Measurements from ENCODE around the gene TMEM186.
"Not testable (repeated sequence)": the region's sequence is repeated elsewhere in the genome, so short reads cannot be mapped to it uniquely, and the experiment has no call there.

Gene TMEM186

GRCh38 chr16:8807189-8807588, 9.8 kb upstream of the TMEM186 start:
- Histone ChIP-seq H3K36me3 (ENCODE audit: control insufficient read depth in 1 of 2, insufficient read depth in 2 of 2, low read length in 2 of 2) (peaks cover 69 to 85% of the 10 kb centered on the region in 2 donors), H3K27me3 (ENCODE audit: low read depth, low read length) (no peaks in the 10 kb centered on the region), H3K27ac (ENCODE audit: low read length) (no peak overlapping the region), H3K4me1 (ENCODE audit: control insufficient read depth in 1 of 2, insufficient read depth in 2 of 2, low read length in 2 of 2) (no peaks in the 10 kb centered on the region), H3K9me3 (ENCODE audit: control insufficient read depth in 1 of 2, low read length in 2 of 2) (no peaks in the 10 kb centered on the region), H3K4me3 (ENCODE audit: low read depth in 1 of 2, low read length in 2 of 2) (no peak overlapping the region)

DNA sequence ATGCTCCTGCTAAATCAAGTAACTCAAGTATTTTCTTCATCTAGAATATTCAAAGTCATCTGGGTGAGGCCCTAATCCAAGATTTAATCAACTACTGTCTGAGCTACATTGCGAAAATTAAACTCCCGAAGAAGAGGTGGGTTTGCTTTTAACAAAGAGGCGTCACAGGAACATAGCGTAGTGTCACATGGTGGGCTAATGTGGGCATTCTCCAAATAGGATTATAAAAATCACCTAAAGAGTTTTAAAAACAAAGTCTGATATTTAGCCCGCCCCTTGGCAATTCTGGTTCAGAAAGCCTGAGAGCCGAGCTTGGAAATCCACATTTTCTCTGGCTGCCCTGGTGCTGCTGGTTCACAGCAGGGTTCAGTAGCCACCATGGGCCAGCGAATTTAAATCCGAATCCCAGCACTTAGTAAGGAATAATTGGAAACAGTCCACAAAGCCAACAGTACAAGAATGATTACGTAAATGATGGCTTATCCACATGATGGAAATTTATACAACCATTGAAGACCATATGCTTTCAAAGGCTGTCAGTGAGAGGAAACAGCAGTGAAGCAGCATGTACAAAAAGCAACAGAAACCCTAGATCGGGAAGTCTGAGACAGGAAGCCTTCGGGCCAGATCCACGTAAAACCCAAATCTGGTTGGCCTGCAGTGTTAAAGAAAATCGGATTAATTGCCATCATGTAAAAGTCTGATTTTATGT, 9.0 kb upstream of the TMEM186 start:
- peaks cover 67 to 83% of the 10 kb centered on the region in 2 donors for H3K36me3 ChIP-seq (ENCODE audit: control insufficient read depth in 1 of 2, insufficient read depth in 2 of 2, low read length in 2 of 2)
- H3K27me3 ChIP-seq (ENCODE audit: low read depth, low read length) = no peaks in the 10 kb centered on the region
- no peak overlapping the region for H3K27ac ChIP-seq (ENCODE audit: low read length)
- no peaks in the 10 kb centered on the region for H3K4me1 ChIP-seq (ENCODE audit: control insufficient read depth in 1 of 2, insufficient read depth in 2 of 2, low read length in 2 of 2)
- H3K4me3 ChIP-seq (ENCODE audit: low read depth in 1 of 2, low read length in 2 of 2) = no peak overlapping the region
- H3K9me3 ChIP-seq (ENCODE audit: control insufficient read depth in 1 of 2, low read length in 2 of 2) = no peaks in the 10 kb centered on the region

DNA sequence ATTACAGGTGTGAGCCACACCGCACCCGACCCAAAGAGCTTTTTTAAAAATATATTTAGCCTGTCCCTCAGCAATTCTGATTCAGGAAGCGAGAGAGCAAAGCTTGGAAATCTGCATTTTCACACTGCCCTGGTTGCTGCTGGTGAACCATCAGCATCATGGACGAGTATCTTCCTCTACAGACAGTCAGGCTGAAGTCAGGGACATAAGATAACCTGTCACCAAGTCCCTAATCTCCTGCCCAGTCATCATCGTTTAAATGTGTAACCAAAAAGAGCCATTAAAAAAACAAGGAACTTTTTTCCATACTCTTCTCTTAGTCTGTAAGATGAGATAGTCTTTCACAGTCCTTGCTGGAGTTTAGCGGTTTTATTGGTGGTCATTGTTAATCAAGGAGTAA, 6.9 kb upstream of the TMEM186 start:
- H3K27ac ChIP-seq (ENCODE audit: low read length) = no peak overlapping the region
- H3K36me3 ChIP-seq (ENCODE audit: control insufficient read depth in 1 of 2, insufficient read depth in 2 of 2, low read length in 2 of 2) = peaks cover 57 to 65% of the 10 kb centered on the region in 2 donors

DNA sequence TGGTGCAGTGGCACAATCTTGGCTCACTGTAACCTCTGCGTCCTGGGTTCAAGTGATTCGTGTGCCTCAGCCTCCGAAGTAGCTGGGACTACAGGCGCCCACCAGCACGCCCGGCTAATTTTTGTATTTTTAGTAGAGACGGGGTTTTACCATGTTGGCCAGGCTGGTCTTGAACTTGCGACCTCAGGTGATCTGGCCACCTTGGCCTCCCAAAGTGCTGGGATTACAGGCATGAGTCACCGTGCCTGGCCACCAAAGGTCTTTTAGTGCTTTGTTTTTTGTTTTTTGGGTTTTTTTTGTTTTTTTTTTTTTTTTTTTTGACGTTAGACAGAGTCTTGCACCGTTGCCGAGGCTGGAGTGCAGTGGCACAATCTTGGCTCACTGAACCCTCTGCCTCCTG, 6.3 kb upstream of the TMEM186 start:
- not testable (repeated sequence) for H3K9me3 ChIP-seq (ENCODE audit: control insufficient read depth in 1 of 2, low read length in 2 of 2); H3K27me3 ChIP-seq (ENCODE audit: low read depth, low read length); H3K27ac ChIP-seq (ENCODE audit: low read length); H3K4me3 ChIP-seq (ENCODE audit: low read depth in 1 of 2, low read length in 2 of 2)
- H3K36me3 ChIP-seq (ENCODE audit: control insufficient read depth in 1 of 2, insufficient read depth in 2 of 2, low read length in 2 of 2) = peaks cover 51 to 59% of the 10 kb centered on the region in 2 donors
- peaks cover 7 to 15% of the 10 kb centered on the region in 2 donors for H3K4me1 ChIP-seq (ENCODE audit: control insufficient read depth in 1 of 2, insufficient read depth in 2 of 2, low read length in 2 of 2)

More for the DNA sequence above, 6.9 kb upstream of the TMEM186 start:
- Histone ChIP-seq H3K4me1 (ENCODE audit: control insufficient read depth in 1 of 2, insufficient read depth in 2 of 2, low read length in 2 of 2) (peaks cover 1 to 10% of the 10 kb centered on the region in 2 donors), H3K27me3 (ENCODE audit: low read depth, low read length) (no peaks in the 10 kb centered on the region), H3K4me3 (ENCODE audit: low read depth in 1 of 2, low read length in 2 of 2) (no peak overlapping the region), H3K9me3 (ENCODE audit: control insufficient read depth in 1 of 2, low read length in 2 of 2) (no peaks in the 10 kb centered on the region)

GRCh38 chr16:8801701-8802100, 4.3 kb upstream of the TMEM186 start:
- Histone ChIP-seq H3K4me3 (ENCODE audit: low read depth in 1 of 2, low read length in 2 of 2) (no peak overlapping the region), H3K27ac (ENCODE audit: low read length) (no peak overlapping the region), H3K27me3 (ENCODE audit: low read depth, low read length) (no peaks in the 10 kb centered on the region), H3K36me3 (ENCODE audit: control insufficient read depth in 1 of 2, insufficient read depth in 2 of 2, low read length in 2 of 2) (peaks cover 34 to 47% of the 10 kb centered on the region in 2 donors), H3K4me1 (ENCODE audit: control insufficient read depth in 1 of 2, insufficient read depth in 2 of 2, low read length in 2 of 2) (peaks cover 13 to 26% of the 10 kb centered on the region in 2 donors), H3K9me3 (ENCODE audit: control insufficient read depth in 1 of 2, low read length in 2 of 2) (no peaks in the 10 kb centered on the region)

GRCh38 chr16:8798535-8799157, 1.2 kb upstream of the TMEM186 start:
- peaks cover 20 to 40% of the 10 kb centered on the region in 2 donors for H3K4me1 ChIP-seq (ENCODE audit: control insufficient read depth in 1 of 2, insufficient read depth in 2 of 2, low read length in 2 of 2)

DNA sequence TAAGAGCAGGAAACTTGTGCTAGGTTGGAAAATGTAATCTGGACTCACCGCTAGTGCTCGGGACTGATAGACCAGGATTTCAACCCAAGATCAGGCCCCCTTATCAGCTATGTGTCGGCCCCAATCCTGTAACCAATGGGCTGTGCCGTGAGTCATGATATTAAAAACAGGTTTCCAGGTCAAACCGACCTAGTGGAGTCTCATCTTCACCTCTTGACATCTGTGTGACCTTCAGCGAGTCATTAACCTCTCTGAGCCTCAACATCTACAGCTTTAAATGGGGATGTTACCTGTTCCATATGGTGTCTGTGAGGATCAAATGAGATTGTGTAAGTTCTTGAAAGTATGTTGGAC, 712 bp upstream of the TMEM186 start:
- peak overlapping the region; percentile 90 for H3K27ac ChIP-seq (ENCODE audit: low read length)
- H3K9me3 ChIP-seq (ENCODE audit: control insufficient read depth in 1 of 2, low read length in 2 of 2) = no peaks in the 10 kb centered on the region
- H3K4me1 ChIP-seq (ENCODE audit: control insufficient read depth in 1 of 2, insufficient read depth in 2 of 2, low read length in 2 of 2) = peaks cover 20 to 40% of the 10 kb centered on the region in 2 donors

More at GRCh38 chr16:8798535-8799157, 1.2 kb upstream of the TMEM186 start:
- H3K27me3 ChIP-seq (ENCODE audit: low read depth, low read length) = no peaks in the 10 kb centered on the region
- peaks cover 21 to 34% of the 10 kb centered on the region in 2 donors for H3K36me3 ChIP-seq (ENCODE audit: control insufficient read depth in 1 of 2, insufficient read depth in 2 of 2, low read length in 2 of 2)
- peak overlapping the region; percentile 89 to 98 for H3K4me3 ChIP-seq (ENCODE audit: low read depth in 1 of 2, low read length in 2 of 2)
- peak overlapping the region; percentile 90 for H3K27ac ChIP-seq (ENCODE audit: low read length)
- no peaks in the 10 kb centered on the region for H3K9me3 ChIP-seq (ENCODE audit: control insufficient read depth in 1 of 2, low read length in 2 of 2)

GRCh38 chr16:8796469-8797363, 723 bp downstream of the TMEM186 start:
- Histone ChIP-seq H3K4me3 (ENCODE audit: low read depth in 1 of 2, low read length in 2 of 2) (peak overlapping the region; percentile 89 to 98), H3K27ac (ENCODE audit: low read length) (peak overlapping the region; percentile 86), H3K27me3 (ENCODE audit: low read depth, low read length) (no peaks in the 10 kb centered on the region), H3K9me3 (ENCODE audit: control insufficient read depth in 1 of 2, low read length in 2 of 2) (no peaks in the 10 kb centered on the region), H3K4me1 (ENCODE audit: control insufficient read depth in 1 of 2, insufficient read depth in 2 of 2, low read length in 2 of 2) (peaks cover 20 to 40% of the 10 kb centered on the region in 2 donors), H3K36me3 (ENCODE audit: control insufficient read depth in 1 of 2, insufficient read depth in 2 of 2, low read length in 2 of 2) (peaks cover 4 to 18% of the 10 kb centered on the region in 2 donors)

More for the DNA sequence above, 712 bp upstream of the TMEM186 start:
- Histone ChIP-seq H3K4me3 (ENCODE audit: low read depth in 1 of 2, low read length in 2 of 2) (peak overlapping the region; percentile 89 to 98), H3K27me3 (ENCODE audit: low read depth, low read length) (no peaks in the 10 kb centered on the region), H3K36me3 (ENCODE audit: control insufficient read depth in 1 of 2, insufficient read depth in 2 of 2, low read length in 2 of 2) (peaks cover 18 to 32% of the 10 kb centered on the region in 2 donors)

GRCh38 chr16:8795818-8796217, 1.6 kb downstream of the TMEM186 start:
- no peaks in the 10 kb centered on the region for H3K9me3 ChIP-seq (ENCODE audit: control insufficient read depth in 1 of 2, low read length in 2 of 2)
- no peak overlapping the region for H3K4me3 ChIP-seq (ENCODE audit: low read depth in 1 of 2, low read length in 2 of 2)
- peaks cover 20 to 40% of the 10 kb centered on the region in 2 donors for H3K4me1 ChIP-seq (ENCODE audit: control insufficient read depth in 1 of 2, insufficient read depth in 2 of 2, low read length in 2 of 2)
- no peak overlapping the region for H3K27ac ChIP-seq (ENCODE audit: low read length)
- H3K27me3 ChIP-seq (ENCODE audit: low read depth, low read length) = no peaks in the 10 kb centered on the region
- peaks cover 3 to 18% of the 10 kb centered on the region in 2 donors for H3K36me3 ChIP-seq (ENCODE audit: control insufficient read depth in 1 of 2, insufficient read depth in 2 of 2, low read length in 2 of 2)

- no peaks in the 10 kb centered on the region for H3K27me3 ChIP-seq (ENCODE audit: low read depth, low read length)
- H3K9me3 ChIP-seq (ENCODE audit: control insufficient read depth in 1 of 2, low read length in 2 of 2) = no peaks in the 10 kb centered on the region
- H3K4me1 ChIP-seq (ENCODE audit: control insufficient read depth in 1 of 2, insufficient read depth in 2 of 2, low read length in 2 of 2) = peaks cover 20 to 39% of the 10 kb centered on the region in 2 donors
- H3K27ac ChIP-seq (ENCODE audit: low read length) = no peak overlapping the region
- no peak overlapping the region for H3K4me3 ChIP-seq (ENCODE audit: low read depth in 1 of 2, low read length in 2 of 2)
- H3K36me3 ChIP-seq (ENCODE audit: control insufficient read depth in 1 of 2, insufficient read depth in 2 of 2, low read length in 2 of 2) = peaks cover 3 to 18% of the 10 kb centered on the region in 2 donors
These were observed 2.3 kb downstream of the TMEM186 start for GRCh38 chr16:8795091-8795490.

DNA sequence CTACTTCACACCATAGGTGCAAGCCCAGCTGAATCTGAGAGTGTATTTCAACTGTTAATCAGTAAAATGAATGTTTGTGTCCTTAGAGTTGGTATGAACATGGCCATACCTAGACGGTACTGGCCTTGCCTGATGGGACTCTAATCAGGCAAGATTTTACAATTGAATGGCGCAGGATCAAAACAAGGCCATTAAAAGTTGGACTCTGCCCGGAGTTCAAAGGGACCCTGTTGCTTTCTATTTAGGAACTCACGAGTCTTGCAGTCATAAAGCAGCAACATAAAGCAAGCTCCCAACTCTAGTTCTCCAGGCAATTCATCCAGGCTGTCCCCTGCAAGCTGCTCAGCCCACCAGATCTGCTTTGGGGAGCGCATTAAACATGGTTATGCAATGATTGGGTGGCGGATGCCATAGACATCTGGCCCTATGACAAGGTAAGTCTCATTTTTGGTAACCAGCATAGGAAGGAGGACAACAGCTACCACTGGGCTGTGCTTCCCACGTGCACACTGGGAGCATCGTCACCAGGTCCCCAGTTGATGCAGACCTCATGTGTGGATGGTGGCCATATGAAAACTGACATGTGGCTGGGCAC, 8.8 kb downstream of the TMEM186 start:
- Histone ChIP-seq H3K27ac (ENCODE audit: low read length) (no peak overlapping the region), H3K4me3 (ENCODE audit: low read depth in 1 of 2, low read length in 2 of 2) (no peak overlapping the region), H3K36me3 (ENCODE audit: control insufficient read depth in 1 of 2, insufficient read depth in 2 of 2, low read length in 2 of 2) (no peaks in the 10 kb centered on the region), H3K27me3 (ENCODE audit: low read depth, low read length) (no peaks in the 10 kb centered on the region), H3K4me1 (ENCODE audit: control insufficient read depth in 1 of 2, insufficient read depth in 2 of 2, low read length in 2 of 2) (no peaks in the 10 kb centered on the region), H3K9me3 (ENCODE audit: control insufficient read depth in 1 of 2, low read length in 2 of 2) (no peaks in the 10 kb centered on the region)
